OCI-LY3 (cell line): ENCODE measurements around the gene JADE2.

Experiments used
- H2AFZ ChIP-seq: fragments of 200-600, 300-600 bp; shearing (Covaris generic); 2 replicates; pipeline ENCODE4 v1.6.0; 2014; ENCODE audit warnings: antibody characterized with exemption, low read depth, low read length
- H3K27ac ChIP-seq: fragments of 200-600, 300-600 bp; sonication (generic); 2 replicates; pipeline ENCODE4 v1.5.1; 2014; ENCODE audit warnings: mild to moderate bottlenecking, low read length, moderate library complexity, mixed read lengths
- H3K27me3 ChIP-seq: fragments of 200-600, 300-600 bp; sonication (generic); 2 replicates; pipeline ENCODE4 v1.6.1; 2014; ENCODE audit warnings: low read depth, low read length, mixed read lengths
- H3K36me3 ChIP-seq: fragments of 200-600, 300-600 bp; sonication (generic); replicated peaks from 2 replicates; pipeline ENCODE3; 2014; ENCODE audit warnings: low read depth, low read length, mixed read lengths
- H3K4me1 ChIP-seq: fragments of 300-600, 200-600 bp; sonication (generic); 2 replicates; pipeline ENCODE4 v1.6.1; 2014; ENCODE audit warnings: low read length, mixed read lengths
- H3K4me2 ChIP-seq: fragments of 200-600, 300-600 bp; sonication (generic); 2 replicates; pipeline ENCODE4 v1.6.1; 2014; ENCODE audit warnings: low read length, mixed read lengths
- H3K4me3 ChIP-seq: fragments of 300-600, 200-600 bp; sonication (generic); 2 replicates; pipeline ENCODE4 v1.5.1; 2014; ENCODE audit warnings: antibody characterized with exemption, mild to moderate bottlenecking, low read length, moderate library complexity
- H3K79me2 ChIP-seq: fragments of 300-600, 200-600 bp; shearing (Covaris generic); 2 replicates; pipeline ENCODE4 v1.6.1; 2014; ENCODE audit warnings: mild to moderate bottlenecking, low read length, mixed read lengths
- H3K9ac ChIP-seq: fragments of 300-600, 200-600 bp; shearing (Covaris generic); 2 replicates; pipeline ENCODE4 v1.6.0; 2014; ENCODE audit warnings: mild to moderate bottlenecking, low read length, moderate library complexity
- H3K9me3 ChIP-seq: fragments of 200-600, 300-600 bp; shearing (Covaris generic); 2 replicates; pipeline ENCODE4 v1.6.1; 2014; ENCODE audit warnings: low read length, mixed read lengths; ENCODE audit not compliant: insufficient read depth
- H4K20me1 ChIP-seq: fragments of 200-600, 300-600 bp; sonication (generic); 2 replicates; pipeline ENCODE4 v1.6.1; 2016; ENCODE audit warnings: low read length, mixed read lengths; ENCODE audit not compliant: insufficient read depth
- CTCF ChIP-seq: fragments of 200-600, 300-600 bp; sonication (generic); IDR thresholded peaks from 2 replicates; pipeline ENCODE4 v1.5.1; 2014; ENCODE audit warnings: antibody characterized with exemption, low read length, low read depth
- EZH2phosphoT487 ChIP-seq: fragments of 200-600 bp; shearing (Covaris generic); IDR thresholded peaks from 2 replicates; pipeline ENCODE4 v1.6.1; 2018; ENCODE audit warnings: antibody characterized with exemption, mixed run types, low read depth

JADE2 gene

GRCh38 chr5:134611515-134611914 is 86.0 kb downstream of the JADE2 start:
- H3K4me3 ChIP-seq: no peak overlapping the region
- no peak overlapping the region for H3K27ac ChIP-seq
- no peak overlapping the region for H2AFZ ChIP-seq
- H3K9me3 ChIP-seq: no peaks in the 10 kb centered on the region
- H3K9ac ChIP-seq: no peak overlapping the region
- no peak for TF ChIP-seq CTCF
- no peak for TF ChIP-seq EZH2phosphoT487
- peaks cover 33% of the 10 kb centered on the region for H3K4me1 ChIP-seq
- H4K20me1 ChIP-seq: no peaks in the 10 kb centered on the region
- peaks cover 7% of the 10 kb centered on the region for H3K36me3 ChIP-seq
- no peaks in the 10 kb centered on the region for H3K27me3 ChIP-seq
- H3K4me2 ChIP-seq: no peak overlapping the region
- H3K79me2 ChIP-seq: no peaks in the 10 kb centered on the region

GRCh38 chr5:134614450-134615085 is 89.1 kb downstream of the JADE2 start:
- Histone ChIP-seq H3K4me3 (no peak overlapping the region), H3K27me3 (no peaks in the 10 kb centered on the region), H4K20me1 (no peaks in the 10 kb centered on the region), H3K27ac (no peak overlapping the region), H3K4me1 (peaks cover 14% of the 10 kb centered on the region), H3K9ac (no peak overlapping the region), H3K9me3 (no peaks in the 10 kb centered on the region), H3K36me3 (peaks cover 3% of the 10 kb centered on the region), H3K79me2 (no peaks in the 10 kb centered on the region), H2AFZ (no peak overlapping the region), H3K4me2 (no peak overlapping the region)
- TF ChIP-seq EZH2phosphoT487: no peak
- no peak for TF ChIP-seq CTCF

- no peak overlapping the region for H3K9ac ChIP-seq
- no peaks in the 10 kb centered on the region for H3K36me3 ChIP-seq
- TF ChIP-seq EZH2phosphoT487 (no peak), CTCF (no peak)
- H3K4me3 ChIP-seq: no peak overlapping the region
- H3K27ac ChIP-seq: no peak overlapping the region
- H3K79me2 ChIP-seq: no peaks in the 10 kb centered on the region
- no peaks in the 10 kb centered on the region for H4K20me1 ChIP-seq
- no peak overlapping the region for H2AFZ ChIP-seq
- H3K27me3 ChIP-seq: no peaks in the 10 kb centered on the region
- no peaks in the 10 kb centered on the region for H3K9me3 ChIP-seq
- no peak overlapping the region for H3K4me2 ChIP-seq
- no peaks in the 10 kb centered on the region for H3K4me1 ChIP-seq
Measured at GRCh38 chr5:134620634-134621033, 95.2 kb downstream of the JADE2 start.

- Histone ChIP-seq H3K9ac (no peak overlapping the region), H3K79me2 (0 out of 2 replicates have a peak, but pooled peaks cover 2% of the 10 kb centered on the region), H3K27me3 (no peaks in the 10 kb centered on the region), H2AFZ (no peak overlapping the region), H3K36me3 (no peaks in the 10 kb centered on the region), H4K20me1 (no peaks in the 10 kb centered on the region), H3K4me2 (no peak overlapping the region), H3K9me3 (no peaks in the 10 kb centered on the region), H3K4me3 (no peak overlapping the region), H3K4me1 (no peaks in the 10 kb centered on the region), H3K27ac (no peak overlapping the region)
- TF ChIP-seq EZH2phosphoT487 (no peak), CTCF (no peak)
Measured at GRCh38 chr5:134625559-134625958, 100.1 kb downstream of the JADE2 start.
